ENCODE measurements around the gene SMIM32.

DNA sequence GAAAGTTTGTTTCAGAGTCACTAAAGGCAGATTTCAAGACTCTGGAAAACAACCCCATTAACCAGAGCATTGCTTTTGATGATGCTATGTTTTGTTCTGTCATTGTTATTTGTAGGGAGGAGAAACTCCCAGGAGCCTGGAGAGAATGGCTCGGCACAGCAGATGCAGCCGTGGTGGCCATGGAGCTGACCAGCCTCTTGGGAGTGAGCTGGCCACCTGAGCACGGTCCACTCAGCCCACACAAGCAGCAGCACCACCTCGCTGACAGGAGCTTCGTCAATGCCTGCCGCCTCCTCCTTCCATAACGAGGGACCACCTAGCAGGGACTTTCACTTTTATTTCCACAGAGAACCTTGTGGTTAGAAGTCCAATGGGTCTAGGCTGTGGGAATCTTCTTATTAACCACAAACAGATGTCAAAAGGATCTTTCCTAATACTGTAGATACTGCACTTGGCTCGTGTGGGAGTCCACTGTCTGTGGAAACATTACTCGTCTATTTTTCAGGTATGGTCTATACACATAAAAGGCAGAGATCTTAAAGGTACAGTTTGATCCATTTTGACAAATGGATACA lies 21.0 kb upstream of the SMIM32 start:
- TF ChIP-seq, protein P1, sequence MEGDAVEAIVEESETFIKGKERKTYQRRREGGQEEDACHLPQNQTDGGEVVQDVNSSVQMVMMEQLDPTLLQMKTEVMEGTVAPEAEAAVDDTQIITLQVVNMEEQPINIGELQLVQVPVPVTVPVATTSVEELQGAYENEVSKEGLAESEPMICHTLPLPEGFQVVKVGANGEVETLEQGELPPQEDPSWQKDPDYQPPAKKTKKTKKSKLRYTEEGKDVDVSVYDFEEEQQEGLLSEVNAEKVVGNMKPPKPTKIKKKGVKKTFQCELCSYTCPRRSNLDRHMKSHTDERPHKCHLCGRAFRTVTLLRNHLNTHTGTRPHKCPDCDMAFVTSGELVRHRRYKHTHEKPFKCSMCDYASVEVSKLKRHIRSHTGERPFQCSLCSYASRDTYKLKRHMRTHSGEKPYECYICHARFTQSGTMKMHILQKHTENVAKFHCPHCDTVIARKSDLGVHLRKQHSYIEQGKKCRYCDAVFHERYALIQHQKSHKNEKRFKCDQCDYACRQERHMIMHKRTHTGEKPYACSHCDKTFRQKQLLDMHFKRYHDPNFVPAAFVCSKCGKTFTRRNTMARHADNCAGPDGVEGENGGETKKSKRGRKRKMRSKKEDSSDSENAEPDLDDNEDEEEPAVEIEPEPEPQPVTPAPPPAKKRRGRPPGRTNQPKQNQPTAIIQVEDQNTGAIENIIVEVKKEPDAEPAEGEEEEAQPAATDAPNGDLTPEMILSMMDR (conservative IDR thresholded peaks at IDR 0.05; ENCODE audit: low read depth in 2 of 2) = no peak
- no peak for TF ChIP-seq EZH2 (IDR thresholded peaks at IDR 0.05; ENCODE audit: low read depth, unreplicated experiment)

Measured in GM23338 (cell line).